Central memory CD8-positive, alpha-beta T cell (primary cell): Measurements from ENCODE around the gene MEX3D.

Experiments used
- ATAC-seq: fragments of 150-1000 bp; cut with Tn5 transposase; replicated peaks from 2 replicates; pipeline ENCODE4 v1.10.0; 2022; ENCODE audit warnings: mild to moderate bottlenecking, moderate FRiP score, moderate number of reproducible peaks; ENCODE audit not compliant: poor library complexity, severe bottlenecking; ENCODE audit errors: extremely low read depth
- DNase-seq, 2 donors: peaks; one replicate each; pipeline ENCODE4 v3.0.0; 2021; ENCODE audit warnings: low spot score in 2 of 2
- H3K27ac Mint-ChIP-seq: one replicate; pipeline ENCODE4 v1.8.0; 2022; ENCODE audit warnings: low read depth, mild to moderate bottlenecking, moderate library complexity, mixed read lengths
- H3K27me3 Mint-ChIP-seq: one replicate; pipeline ENCODE4 v1.8.0; 2022; ENCODE audit warnings: mixed read lengths
- H3K36me3 Mint-ChIP-seq: one replicate; pipeline ENCODE4 v1.8.0; 2022; ENCODE audit warnings: mild to moderate bottlenecking, moderate library complexity, mixed read lengths; ENCODE audit not compliant: insufficient read depth
- H3K4me1 Mint-ChIP-seq: one replicate; pipeline ENCODE4 v1.8.0; 2022; ENCODE audit warnings: mixed read lengths
- H3K4me3 Mint-ChIP-seq: one replicate; pipeline ENCODE4 v1.8.0; 2022; ENCODE audit warnings: mild to moderate bottlenecking, moderate library complexity, mixed read lengths
- H3K9me3 Mint-ChIP-seq: one replicate; pipeline ENCODE4 v1.8.0; 2022; ENCODE audit warnings: mixed read lengths

Gene MEX3D

DNA sequence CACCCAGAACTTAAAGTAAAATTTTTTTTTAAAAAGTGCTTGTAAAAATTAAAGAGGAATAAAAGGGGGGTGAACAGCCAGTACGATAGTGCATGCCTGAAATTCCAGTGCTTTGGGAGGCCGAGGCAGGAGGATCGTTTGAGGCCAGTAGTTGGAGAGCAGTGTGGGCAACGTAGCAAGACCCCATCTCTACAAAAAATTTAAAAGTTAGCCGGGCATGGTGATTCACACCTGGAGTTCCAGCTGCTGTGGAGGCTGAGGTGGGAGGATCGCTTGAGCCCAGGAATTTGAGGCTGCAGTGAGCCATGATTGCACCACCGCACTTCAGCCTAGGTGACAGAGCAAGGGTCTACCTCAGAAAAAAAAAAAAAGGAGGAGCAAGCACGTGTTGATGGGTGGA is 63.1 kb downstream of the MEX3D start:
- Mint-ChIP-seq H3K4me3 (no peak overlapping the region), H3K27me3 (peaks cover 10% of the 10 kb centered on the region), H3K4me1 (peaks cover 17% of the 10 kb centered on the region), H3K36me3 (peaks cover 8% of the 10 kb centered on the region), H3K27ac (no peak overlapping the region), H3K9me3 (peaks cover 5% of the 10 kb centered on the region)
- DNase-seq (no peak), ATAC-seq (no peak)
